HCT116 (cell line): ENCODE data around the gene OAS2. TPM values are rescaled to one million over a fixed set of nuclear protein-coding genes. Genes with fewer than 3 reads are reported as not detected.

ENCODE experiments used
- ATAC-seq: fragments of 200-7000 bp; cut with Tn5 transposase; 2 replicates; pipeline ENCODE4 v1.9.1; 2020; ENCODE audit warnings: mild to moderate bottlenecking, moderate library complexity
- BruUV-seq: library from RNA; stranded (reverse); fragments of 400-500 nt; replicated peaks from 2 replicates; lab custom pipeline; 2021; lab: Mats Ljungman, UMichigan
- CTCF ChIA-PET: fragments of 300-600 bp; sonication (Branson Sonifier 250); formaldehyde crosslinking; loops from one replicate; lab custom pipeline; 2021; ENCODE audit warnings: antibody characterized with exemption; lab: Charles Lee
- POLR2A ChIA-PET: fragments of 300-600, 350-600 bp; sonication (Branson Sonifier 250); formaldehyde crosslinking; loops from one replicate; lab custom pipeline; 2021; ENCODE audit warnings: antibody characterized with exemption; lab: Charles Lee
- RAD21 ChIA-PET, 2 experiments: fragments of 300-600 bp; sonication (Branson Sonifier 250); formaldehyde crosslinking; loops; one replicate each; lab custom pipeline; 2023; ENCODE audit warnings: low total read pairs in 2 of 2; ENCODE audit not compliant: uncharacterized antibody in 2 of 2, unreplicated experiment in 2 of 2, low non-redundant PET in 1 of 2; lab: Charles Lee
- DNase-seq: peaks from one replicate; pipeline ENCODE4 v3.0.0-alpha.2; 2010; ENCODE audit warnings: low read depth, low spot score
- H2AFZ ChIP-seq: fragments of 200-600 bp; shearing (Covaris generic), sonication (generic); 2 replicates; pipeline ENCODE4 v1.6.1; 2017; ENCODE audit warnings: low read depth, mixed run types, mixed read lengths, antibody characterized with exemption, low read length; ENCODE audit not compliant: poor library complexity, severe bottlenecking
- H3K27ac ChIP-seq: 2 replicates; pipeline ENCODE4 v1.5.1; 2012; ENCODE audit warnings: low read depth, low read length
- H3K27me3 ChIP-seq: fragments of 200-600 bp; sonication (generic); 2 replicates; pipeline ENCODE4 v1.6.1; 2016; ENCODE audit warnings: mixed run types, low read length, mixed read lengths; ENCODE audit not compliant: insufficient read depth
- H3K36me3 ChIP-seq, 2 experiments: fragments of 200-500 bp in 1 of 2; fragments of 200-600 bp in 1 of 2; sonication (Bioruptor generic) in 1 of 2; sonication (generic) in 1 of 2; 2 replicates each; pipeline versions ENCODE4 v1.5.1 to v1.6.1; 2014 to 2016; ENCODE audit warnings: low read length in 2 of 2, inconsistent platforms in 1 of 2, mixed read lengths in 1 of 2, mixed run types in 1 of 2; ENCODE audit not compliant: insufficient read depth in 2 of 2, control insufficient read depth in 1 of 2
- H3K4me1 ChIP-seq, 2 experiments: fragments of 200-600 bp in 1 of 2; sonication (generic) in 1 of 2; 2 replicates each; pipeline versions ENCODE4 v1.5.1 to v1.6.1; 2012 to 2017; ENCODE audit warnings: low read length in 2 of 2, inconsistent platforms in 1 of 2, mild to moderate bottlenecking in 1 of 2, mixed read lengths in 1 of 2, mixed run types in 1 of 2, moderate library complexity in 1 of 2; ENCODE audit not compliant: insufficient read depth in 2 of 2, control insufficient read depth in 1 of 2
- H3K4me2 ChIP-seq: fragments of 200-600 bp; sonication (generic); 2 replicates; pipeline ENCODE4 v1.6.1; 2017; ENCODE audit warnings: mixed run types, low read length, mixed read lengths
- H3K4me3 ChIP-seq, 2 experiments: fragments of 200-600 bp in 1 of 2; sonication (generic) in 1 of 2; replicated peaks in 1 of 2; 2 replicates each; pipeline ENCODE4 v1.5.1; 2011 to 2016; ENCODE audit warnings: low read length in 2 of 2, control low read depth in 1 of 2, low read depth in 1 of 2, mild to moderate bottlenecking in 1 of 2, mixed read lengths in 1 of 2, mixed run types in 1 of 2
- H3K79me2 ChIP-seq: fragments of 200-600 bp; sonication (generic); 2 replicates; pipeline ENCODE4 v1.6.1; 2017; ENCODE audit warnings: mild to moderate bottlenecking, mixed run types, low read length, moderate library complexity, mixed read lengths; ENCODE audit not compliant: insufficient read depth
- H3K9ac ChIP-seq: fragments of 200-600 bp; sonication (generic); 2 replicates; pipeline ENCODE4 v1.6.1; 2016; ENCODE audit warnings: low read length, mixed read lengths
- H3K9me2 ChIP-seq: fragments of 200-600 bp; sonication (generic), shearing (Covaris generic); 2 replicates; pipeline ENCODE4 v1.6.1; 2017; ENCODE audit warnings: mixed run types, mild to moderate bottlenecking, moderate library complexity; ENCODE audit not compliant: insufficient read depth
- H3K9me3 ChIP-seq, 2 experiments: fragments of 200-500 bp in 1 of 2; fragments of 200-600 bp in 1 of 2; sonication (Bioruptor generic) in 1 of 2; sonication (generic) in 1 of 2; 2 replicates each; pipeline ENCODE4 v1.6.1; 2014 to 2017; ENCODE audit warnings: low read length in 2 of 2, mixed read lengths in 2 of 2, inconsistent platforms in 1 of 2, low read depth in 1 of 2, mild to moderate bottlenecking in 1 of 2, mixed run types in 1 of 2, moderate library complexity in 1 of 2; ENCODE audit not compliant: control insufficient read depth in 1 of 2, insufficient read depth in 1 of 2
- H4K20me1 ChIP-seq: fragments of 200-600 bp; sonication (generic), shearing (Covaris generic); 2 replicates; pipeline ENCODE4 v1.6.1; 2017; ENCODE audit warnings: mixed run types, mild to moderate bottlenecking, moderate library complexity; ENCODE audit not compliant: insufficient read depth
- CBX3 ChIP-seq: IDR thresholded peaks from 2 replicates; pipeline ENCODE4 v1.6.1; 2012; ENCODE audit warnings: low read depth
- CEBPB ChIP-seq: IDR thresholded peaks from 2 replicates; pipeline ENCODE4 v1.6.1; 2012; ENCODE audit warnings: low read depth
- EGR1 ChIP-seq: IDR thresholded peaks from 2 replicates; pipeline ENCODE4 v1.6.1; 2012; ENCODE audit warnings: low read depth
- ELF1 ChIP-seq: IDR thresholded peaks from 2 replicates; pipeline ENCODE4 v1.6.1; 2012; ENCODE audit warnings: low read depth, borderline replicate concordance
- EZH2 ChIP-seq: fragments of 200-600 bp; sonication (generic); IDR thresholded peaks from 2 replicates; pipeline ENCODE4 v1.6.1; 2017; ENCODE audit warnings: antibody characterized with exemption, mixed run types
- EZH2phosphoT487 ChIP-seq: fragments of 200-600 bp; IDR thresholded peaks from 2 replicates; pipeline ENCODE4 v1.6.1; 2018; ENCODE audit warnings: antibody characterized with exemption, borderline replicate concordance
- JUND ChIP-seq: IDR thresholded peaks from 2 replicates; pipeline ENCODE4 v1.6.1; 2012
- MAX ChIP-seq: IDR thresholded peaks from 2 replicates; pipeline ENCODE4 v1.6.1; 2012
- POLR2A ChIP-seq: IDR thresholded peaks from 2 replicates; pipeline ENCODE4 v1.7.0; 2011; ENCODE audit warnings: borderline replicate concordance; ENCODE audit not compliant: insufficient read depth, insufficient read length; ENCODE audit errors: extremely low read depth
- RAD21 ChIP-seq: IDR thresholded peaks from 2 replicates; pipeline ENCODE4 v1.6.1; 2012; ENCODE audit warnings: low read depth, mild to moderate bottlenecking
- SIN3A ChIP-seq: IDR thresholded peaks from 2 replicates; pipeline ENCODE4 v1.6.1; 2012; ENCODE audit warnings: low read depth
- SP1 ChIP-seq: IDR thresholded peaks from 2 replicates; pipeline ENCODE4 v1.6.1; 2012; ENCODE audit warnings: low read depth
- SRF ChIP-seq: IDR thresholded peaks from 2 replicates; pipeline ENCODE4 v1.6.1; 2012; ENCODE audit warnings: low read depth
- YY1 ChIP-seq: IDR thresholded peaks from 2 replicates; pipeline ENCODE4 v1.6.1; 2011; ENCODE audit warnings: low read length, low read depth, moderate library complexity, mild to moderate bottlenecking; ENCODE audit not compliant: insufficient replicate concordance; ENCODE audit errors: extremely low read depth
- ZBTB33 ChIP-seq: IDR thresholded peaks from 2 replicates; pipeline ENCODE4 v1.6.1; 2011; ENCODE audit warnings: mild to moderate bottlenecking, low read length, moderate library complexity; ENCODE audit not compliant: insufficient replicate concordance; ENCODE audit errors: extremely low read depth
- ZFX ChIP-seq: fragments of 450-650 bp; IDR thresholded peaks from 2 replicates; pipeline ENCODE4 v1.6.1; 2017
- ZNF274 ChIP-seq: fragments of 200-500 bp; sonication (Bioruptor generic); IDR thresholded peaks from 2 replicates; pipeline ENCODE4 v1.6.1; 2014; ENCODE audit warnings: mild to moderate bottlenecking, low read depth, low read length, inconsistent platforms
- intact Hi-C: fragments of 100-400 bp; cut with micrococcal nuclease; formaldehyde crosslinking; loops from 2 replicates; pipeline ENCODE4 v1.10.0; 2022
- total RNA-seq: library from RNA; stranded (reverse); gene quantifications from one replicate; pipeline ENCODE4 v1.2.1, GENCODE V29; 2021; ENCODE audit not compliant: unreplicated experiment
- TF ChIP-seq, protein P1 (sequence below): IDR thresholded peaks from 2 replicates; pipeline ENCODE4 v1.6.1; 2012; ENCODE audit warnings: low read depth

Gene OAS2
- total RNA-seq, 1 experiment from 2014 or later, result 0.30 TPM

- H3K36me3 ChIP-seq, result peaks cover 0 to 2% of the 10 kb centered on the region in 2 experiments; a peak in 1 of 4 replicates
- H3K27me3 ChIP-seq, result no peaks in the 10 kb centered on the region
- ChIA-PET RAD21 (no interaction called here), POLR2A (no interaction called here), CTCF (no interaction called here)
- no peaks in the 10 kb centered on the region for H3K9me3 ChIP-seq
- TF ChIP-seq EGR1 (no peak), POLR2A (no peak), MAX (no peak), YY1 (no peak), JUND (no peak), EZH2 (no peak), RAD21 (no peak), SP1 (no peak), CBX3 (no peak), ZNF274 (no peak), SIN3A (no peak), EZH2phosphoT487 (no peak), ZBTB33 (no peak), CEBPB (no peak), ZFX (no peak), ELF1 (no peak), SRF (no peak)
- TF ChIP-seq, protein P1, sequence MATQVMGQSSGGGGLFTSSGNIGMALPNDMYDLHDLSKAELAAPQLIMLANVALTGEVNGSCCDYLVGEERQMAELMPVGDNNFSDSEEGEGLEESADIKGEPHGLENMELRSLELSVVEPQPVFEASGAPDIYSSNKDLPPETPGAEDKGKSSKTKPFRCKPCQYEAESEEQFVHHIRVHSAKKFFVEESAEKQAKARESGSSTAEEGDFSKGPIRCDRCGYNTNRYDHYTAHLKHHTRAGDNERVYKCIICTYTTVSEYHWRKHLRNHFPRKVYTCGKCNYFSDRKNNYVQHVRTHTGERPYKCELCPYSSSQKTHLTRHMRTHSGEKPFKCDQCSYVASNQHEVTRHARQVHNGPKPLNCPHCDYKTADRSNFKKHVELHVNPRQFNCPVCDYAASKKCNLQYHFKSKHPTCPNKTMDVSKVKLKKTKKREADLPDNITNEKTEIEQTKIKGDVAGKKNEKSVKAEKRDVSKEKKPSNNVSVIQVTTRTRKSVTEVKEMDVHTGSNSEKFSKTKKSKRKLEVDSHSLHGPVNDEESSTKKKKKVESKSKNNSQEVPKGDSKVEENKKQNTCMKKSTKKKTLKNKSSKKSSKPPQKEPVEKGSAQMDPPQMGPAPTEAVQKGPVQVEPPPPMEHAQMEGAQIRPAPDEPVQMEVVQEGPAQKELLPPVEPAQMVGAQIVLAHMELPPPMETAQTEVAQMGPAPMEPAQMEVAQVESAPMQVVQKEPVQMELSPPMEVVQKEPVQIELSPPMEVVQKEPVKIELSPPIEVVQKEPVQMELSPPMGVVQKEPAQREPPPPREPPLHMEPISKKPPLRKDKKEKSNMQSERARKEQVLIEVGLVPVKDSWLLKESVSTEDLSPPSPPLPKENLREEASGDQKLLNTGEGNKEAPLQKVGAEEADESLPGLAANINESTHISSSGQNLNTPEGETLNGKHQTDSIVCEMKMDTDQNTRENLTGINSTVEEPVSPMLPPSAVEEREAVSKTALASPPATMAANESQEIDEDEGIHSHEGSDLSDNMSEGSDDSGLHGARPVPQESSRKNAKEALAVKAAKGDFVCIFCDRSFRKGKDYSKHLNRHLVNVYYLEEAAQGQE, result no peak
- ATAC-seq, result no peak
- H3K79me2 ChIP-seq, result no peaks in the 10 kb centered on the region; the same call in 1 of the 2 replicates
- H3K4me1 ChIP-seq, result peaks cover 5 to 22% of the 10 kb centered on the region in 2 experiments; a peak in 2 of 4 replicates
- intact Hi-C loops, result no loop called here
- H2AFZ ChIP-seq, result no peak overlapping the region
- H3K4me3 ChIP-seq, result no peak overlapping the region
- H3K27ac ChIP-seq, result no peak overlapping the region
- H3K4me2 ChIP-seq, result peak overlapping the region; percentile 85
- H3K9me2 ChIP-seq, result no peaks in the 10 kb centered on the region
- BruUV-seq, result no TSS peak
- no peak for DNase-seq
- no peak overlapping the region for H3K9ac ChIP-seq
- no peaks in the 10 kb centered on the region for H4K20me1 ChIP-seq
Observed at GRCh38 chr12:112939761-112940381, 38.4 kb upstream of the OAS2 start.
